ENCODE measurements around the gene TMEM235. TPM values are rescaled to one million over a fixed set of nuclear protein-coding genes. Genes with fewer than 3 reads are reported as not detected.

TMEM235 gene
- total RNA-seq, 1 donor from 2014 or later, result 21.1 TPM

DNA sequence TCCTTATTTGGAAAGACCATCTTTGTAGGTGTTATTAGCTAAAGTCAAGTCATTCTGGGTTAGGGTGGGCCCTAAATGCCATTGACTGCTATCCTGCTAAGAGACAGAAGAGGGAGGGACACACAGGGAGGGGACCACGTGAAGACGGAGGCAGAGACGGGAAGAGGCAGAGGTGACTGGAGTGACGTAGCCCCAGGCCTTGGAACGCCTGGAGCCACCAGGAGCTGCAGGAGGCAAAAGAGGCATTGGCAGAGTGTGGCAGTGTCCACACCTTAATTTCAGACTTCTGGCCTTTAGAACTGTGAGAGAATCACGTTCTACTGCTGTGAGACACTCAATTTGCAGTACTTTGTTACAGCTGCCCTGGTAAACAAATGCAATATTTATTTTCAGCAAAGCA is 31.0 kb upstream of the TMEM235 start:
- H3K9me3 Mint-ChIP-seq (ENCODE audit: unreplicated experiment), result no peaks in the 10 kb centered on the region
- TF ChIP-seq, protein P1, sequence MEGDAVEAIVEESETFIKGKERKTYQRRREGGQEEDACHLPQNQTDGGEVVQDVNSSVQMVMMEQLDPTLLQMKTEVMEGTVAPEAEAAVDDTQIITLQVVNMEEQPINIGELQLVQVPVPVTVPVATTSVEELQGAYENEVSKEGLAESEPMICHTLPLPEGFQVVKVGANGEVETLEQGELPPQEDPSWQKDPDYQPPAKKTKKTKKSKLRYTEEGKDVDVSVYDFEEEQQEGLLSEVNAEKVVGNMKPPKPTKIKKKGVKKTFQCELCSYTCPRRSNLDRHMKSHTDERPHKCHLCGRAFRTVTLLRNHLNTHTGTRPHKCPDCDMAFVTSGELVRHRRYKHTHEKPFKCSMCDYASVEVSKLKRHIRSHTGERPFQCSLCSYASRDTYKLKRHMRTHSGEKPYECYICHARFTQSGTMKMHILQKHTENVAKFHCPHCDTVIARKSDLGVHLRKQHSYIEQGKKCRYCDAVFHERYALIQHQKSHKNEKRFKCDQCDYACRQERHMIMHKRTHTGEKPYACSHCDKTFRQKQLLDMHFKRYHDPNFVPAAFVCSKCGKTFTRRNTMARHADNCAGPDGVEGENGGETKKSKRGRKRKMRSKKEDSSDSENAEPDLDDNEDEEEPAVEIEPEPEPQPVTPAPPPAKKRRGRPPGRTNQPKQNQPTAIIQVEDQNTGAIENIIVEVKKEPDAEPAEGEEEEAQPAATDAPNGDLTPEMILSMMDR (IDR thresholded peaks at IDR 0.05; ENCODE audit: unreplicated experiment), result no peak
- peaks cover 20% of the 10 kb centered on the region for H3K36me3 Mint-ChIP-seq (ENCODE audit: low read depth, unreplicated experiment)
- DNase-seq (ENCODE audit: low spot score), result no peak
- H3K27me3 Mint-ChIP-seq (ENCODE audit: unreplicated experiment), result no peaks in the 10 kb centered on the region
- H3K27ac Mint-ChIP-seq (ENCODE audit: unreplicated experiment), result no peak overlapping the region
- H3K4me3 Mint-ChIP-seq (ENCODE audit: unreplicated experiment), result no peak overlapping the region
- H3K4me1 Mint-ChIP-seq (ENCODE audit: unreplicated experiment), result no peaks in the 10 kb centered on the region

DNA sequence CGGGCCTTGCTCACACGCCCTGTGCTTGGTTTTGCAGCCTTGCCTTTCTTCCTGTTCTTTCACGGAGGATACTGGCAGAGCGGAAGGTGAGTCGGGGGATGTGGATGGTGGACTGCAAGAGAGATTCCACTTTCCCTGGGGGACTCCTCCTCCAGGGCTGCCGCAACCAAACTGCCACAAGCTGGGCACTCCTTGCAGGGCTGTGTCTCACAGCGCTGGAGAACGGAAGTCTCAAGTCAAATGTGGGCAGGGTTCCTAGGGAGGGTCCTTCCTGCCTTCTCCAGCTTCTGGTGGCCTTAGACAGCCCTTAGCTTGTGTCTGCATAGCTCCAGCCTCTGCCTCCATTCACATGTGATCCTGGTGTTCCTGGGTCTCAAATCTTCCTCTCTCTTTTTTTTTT is 28.8 kb upstream of the TMEM235 start:
- peaks cover 13% of the 10 kb centered on the region for H3K4me1 Mint-ChIP-seq (ENCODE audit: unreplicated experiment)

DNA sequence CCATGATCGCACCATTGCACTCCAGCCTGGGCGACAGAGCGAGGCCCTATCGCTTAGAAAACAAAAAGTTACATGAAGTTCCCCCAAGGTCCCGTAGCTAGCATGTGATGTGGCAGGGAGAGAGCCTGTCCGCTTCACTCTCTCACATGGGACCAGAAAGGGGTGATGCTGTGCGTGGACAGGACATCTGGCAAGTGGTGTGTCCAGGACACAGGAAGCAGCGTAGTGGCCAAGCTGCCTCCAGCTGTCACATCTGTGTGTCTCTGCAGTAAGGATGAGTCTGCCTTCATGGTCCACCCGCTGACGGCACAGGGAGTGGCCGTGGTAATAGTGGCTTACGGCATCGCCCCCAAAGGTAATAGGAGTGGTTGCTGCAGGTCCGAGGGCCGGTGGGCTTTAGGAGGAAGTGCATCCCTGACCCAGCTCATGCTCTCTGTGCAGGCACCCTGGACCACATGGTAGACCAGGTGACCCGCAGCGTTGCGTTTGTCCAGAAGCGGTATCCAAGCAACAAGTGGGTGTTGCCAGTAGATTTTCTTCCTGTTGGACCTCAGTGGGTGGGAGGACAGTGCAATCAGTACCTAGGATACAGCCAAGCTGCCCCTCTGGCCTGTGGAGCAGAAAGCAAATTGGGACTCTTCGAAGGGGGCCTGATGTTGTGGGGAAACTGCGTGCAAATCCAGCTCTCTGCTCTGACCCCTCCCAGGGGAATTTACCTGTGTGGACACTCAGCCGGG is 26.9 kb upstream of the TMEM235 start:
- H3K4me1 Mint-ChIP-seq (ENCODE audit: unreplicated experiment), result peaks cover 13% of the 10 kb centered on the region
- H3K36me3 Mint-ChIP-seq (ENCODE audit: low read depth, unreplicated experiment), result peaks cover 6% of the 10 kb centered on the region
- H3K27ac Mint-ChIP-seq (ENCODE audit: unreplicated experiment), result no peak overlapping the region
- no peaks in the 10 kb centered on the region for H3K9me3 Mint-ChIP-seq (ENCODE audit: unreplicated experiment)
- TF ChIP-seq, protein P1 (IDR thresholded peaks at IDR 0.05; ENCODE audit: unreplicated experiment), result no peak
- no peaks in the 10 kb centered on the region for H3K27me3 Mint-ChIP-seq (ENCODE audit: unreplicated experiment)
- no peak overlapping the region for H3K4me3 Mint-ChIP-seq (ENCODE audit: unreplicated experiment)
- no peak for DNase-seq (ENCODE audit: low spot score)

More for the DNA sequence above, 28.8 kb upstream of the TMEM235 start:
- Mint-ChIP-seq H3K9me3 (ENCODE audit: unreplicated experiment) (no peaks in the 10 kb centered on the region), H3K4me3 (ENCODE audit: unreplicated experiment) (no peak overlapping the region), H3K36me3 (ENCODE audit: low read depth, unreplicated experiment) (peaks cover 13% of the 10 kb centered on the region), H3K27me3 (ENCODE audit: unreplicated experiment) (no peaks in the 10 kb centered on the region), H3K27ac (ENCODE audit: unreplicated experiment) (no peak overlapping the region)
- TF ChIP-seq, protein P1 (IDR thresholded peaks at IDR 0.05; ENCODE audit: unreplicated experiment), result no peak
- no peak for DNase-seq (ENCODE audit: low spot score)

DNA sequence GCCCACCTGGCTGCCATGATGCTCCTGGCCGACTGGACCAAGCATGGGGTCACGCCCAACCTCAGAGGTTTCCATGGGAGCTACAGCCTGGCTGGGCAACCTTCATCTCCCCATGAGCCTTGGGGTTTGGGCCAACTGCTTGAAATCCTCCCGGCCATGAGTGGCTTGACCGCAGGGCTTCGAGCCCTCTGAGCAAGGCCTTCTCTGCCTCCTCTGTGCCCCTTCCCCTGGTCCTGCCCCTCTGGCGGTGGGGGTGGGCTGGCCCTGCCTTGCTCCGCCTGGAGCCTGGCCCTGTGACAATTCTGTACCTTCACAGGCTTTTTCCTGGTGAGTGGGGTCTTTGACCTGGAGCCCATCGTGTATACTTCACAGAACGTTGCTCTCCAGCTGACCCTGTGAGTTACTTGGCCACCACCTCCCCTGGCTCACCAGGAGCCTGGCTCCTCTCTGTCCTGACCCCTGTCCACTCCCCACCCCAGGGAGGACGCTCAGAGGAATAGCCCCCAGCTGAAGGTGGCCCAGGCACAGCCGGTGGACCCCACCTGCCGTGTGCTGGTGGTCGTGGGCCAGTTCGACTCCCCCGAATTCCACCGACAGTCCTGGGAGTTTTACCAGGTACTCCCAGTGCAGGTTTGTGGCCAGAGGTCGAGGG is 26.2 kb upstream of the TMEM235 start:
- H3K9me3 Mint-ChIP-seq (ENCODE audit: unreplicated experiment), result no peaks in the 10 kb centered on the region

More for the DNA sequence above, 26.2 kb upstream of the TMEM235 start:
- Mint-ChIP-seq H3K4me1 (ENCODE audit: unreplicated experiment) (peaks cover 16% of the 10 kb centered on the region), H3K27me3 (ENCODE audit: unreplicated experiment) (no peaks in the 10 kb centered on the region), H3K36me3 (ENCODE audit: low read depth, unreplicated experiment) (peaks cover 6% of the 10 kb centered on the region), H3K27ac (ENCODE audit: unreplicated experiment) (no peak overlapping the region), H3K4me3 (ENCODE audit: unreplicated experiment) (no peak overlapping the region)
- DNase-seq (ENCODE audit: low spot score), result no peak
- TF ChIP-seq, protein P1 (IDR thresholded peaks at IDR 0.05; ENCODE audit: unreplicated experiment), result no peak
